Muscle layer of colon (tissue), 2 donors: Measurements from ENCODE around the gene ATP5PO.
A peak's percentile ranks its signal among the peaks of the same experiment; 100 is the strongest.

ENCODE experiments used
- H3K27ac ChIP-seq: one replicate; pipeline ENCODE4 v1.7.0; 2013; ENCODE audit warnings: low read depth, mild to moderate bottlenecking, low read length, moderate library complexity
- H3K27me3 ChIP-seq, 2 donors: one replicate each; pipeline ENCODE4 v1.7.0; 2013; ENCODE audit warnings: low read length in 2 of 2, mild to moderate bottlenecking in 2 of 2; ENCODE audit not compliant: insufficient read depth in 2 of 2, control insufficient read depth in 1 of 2
- H3K36me3 ChIP-seq: one replicate; pipeline ENCODE4 v1.7.0; 2013; ENCODE audit warnings: mild to moderate bottlenecking, low read length; ENCODE audit not compliant: insufficient read depth
- H3K4me1 ChIP-seq: one replicate; pipeline ENCODE4 v1.7.0; 2013; ENCODE audit warnings: mild to moderate bottlenecking, low read length; ENCODE audit not compliant: insufficient read depth
- H3K4me3 ChIP-seq, 2 donors: one replicate each; pipeline ENCODE4 v1.7.0; 2013; ENCODE audit warnings: low read length in 2 of 2, low read depth in 1 of 2, mild to moderate bottlenecking in 1 of 2, moderate library complexity in 1 of 2
- H3K9ac ChIP-seq: one replicate; pipeline ENCODE4 v1.7.0; 2013; ENCODE audit warnings: low read length
- H3K9me3 ChIP-seq: one replicate; pipeline ENCODE4 v1.7.0; 2013; ENCODE audit warnings: mild to moderate bottlenecking, low read length
- donor health status: abdominal sarcoma.
- donor health status: Adenocarcinoma of cecum.

The ATP5PO gene

GRCh38 chr21:33896691-33897090 lies 18.9 kb downstream of the ATP5PO start:
- Histone ChIP-seq H3K9me3 (no peaks in the 10 kb centered on the region), H3K9ac (no peak overlapping the region), H3K27ac (no peak overlapping the region), H3K4me1 (peaks cover 8% of the 10 kb centered on the region), H3K4me3 (no peak overlapping the region), H3K36me3 (no peaks in the 10 kb centered on the region), H3K27me3 (no peaks in the 10 kb centered on the region)

- Histone ChIP-seq H3K4me1 (peaks cover 8% of the 10 kb centered on the region), H3K36me3 (no peaks in the 10 kb centered on the region), H3K27me3 (no peaks in the 10 kb centered on the region), H3K27ac (no peak overlapping the region), H3K4me3 (peak overlapping the region in 1 of 2 donors; percentile 62), H3K9ac (no peak overlapping the region), H3K9me3 (no peaks in the 10 kb centered on the region)
Measured at GRCh38 chr21:33895356-33895755, 20.2 kb downstream of the ATP5PO start.

GRCh38 chr21:33894736-33895288 lies 20.8 kb downstream of the ATP5PO start:
- Histone ChIP-seq H3K27ac (no peak overlapping the region), H3K9ac (no peak overlapping the region), H3K4me3 (peak overlapping the region; percentile 44 to 62), H3K27me3 (no peaks in the 10 kb centered on the region), H3K4me1 (peaks cover 8% of the 10 kb centered on the region), H3K9me3 (no peaks in the 10 kb centered on the region), H3K36me3 (no peaks in the 10 kb centered on the region)

GRCh38 chr21:33893917-33894316 lies 21.7 kb downstream of the ATP5PO start:
- Histone ChIP-seq H3K9ac (no peak overlapping the region), H3K4me1 (peaks cover 3% of the 10 kb centered on the region), H3K36me3 (no peaks in the 10 kb centered on the region), H3K27me3 (no peaks in the 10 kb centered on the region), H3K4me3 (no peak overlapping the region), H3K9me3 (no peaks in the 10 kb centered on the region), H3K27ac (no peak overlapping the region)

GRCh38 chr21:33892853-33893252 lies 22.8 kb downstream of the ATP5PO start:
- Histone ChIP-seq H3K9ac (no peak overlapping the region), H3K4me3 (no peak overlapping the region), H3K27me3 (no peaks in the 10 kb centered on the region), H3K27ac (no peak overlapping the region), H3K9me3 (no peaks in the 10 kb centered on the region), H3K4me1 (no peaks in the 10 kb centered on the region), H3K36me3 (no peaks in the 10 kb centered on the region)

GRCh38 chr21:33890187-33890586 lies 25.4 kb downstream of the ATP5PO start:
- H3K4me1 ChIP-seq, result no peaks in the 10 kb centered on the region
- no peaks in the 10 kb centered on the region for H3K9me3 ChIP-seq
- H3K36me3 ChIP-seq, result no peaks in the 10 kb centered on the region
- no peaks in the 10 kb centered on the region for H3K27me3 ChIP-seq
- no peak overlapping the region for H3K27ac ChIP-seq
- H3K4me3 ChIP-seq, result no peak overlapping the region
- no peak overlapping the region for H3K9ac ChIP-seq

- no peak overlapping the region for H3K4me3 ChIP-seq
- peaks cover 7% of the 10 kb centered on the region for H3K4me1 ChIP-seq
- no peak overlapping the region for H3K9ac ChIP-seq
- H3K27me3 ChIP-seq, result no peaks in the 10 kb centered on the region
- no peaks in the 10 kb centered on the region for H3K9me3 ChIP-seq
- no peak overlapping the region for H3K27ac ChIP-seq
- no peaks in the 10 kb centered on the region for H3K36me3 ChIP-seq
Measured at GRCh38 chr21:33886321-33886720, 29.3 kb downstream of the ATP5PO start.

GRCh38 chr21:33885172-33885514 lies 30.5 kb downstream of the ATP5PO start:
- no peak overlapping the region for H3K27ac ChIP-seq
- no peaks in the 10 kb centered on the region for H3K27me3 ChIP-seq
- H3K36me3 ChIP-seq, result no peaks in the 10 kb centered on the region
- H3K9ac ChIP-seq, result no peak overlapping the region
- no peaks in the 10 kb centered on the region for H3K9me3 ChIP-seq
- H3K4me3 ChIP-seq, result no peak overlapping the region
- H3K4me1 ChIP-seq, result peaks cover 7% of the 10 kb centered on the region

- Histone ChIP-seq H3K27me3 (no peaks in the 10 kb centered on the region), H3K36me3 (no peaks in the 10 kb centered on the region), H3K27ac (no peak overlapping the region), H3K4me3 (no peak overlapping the region), H3K9me3 (no peaks in the 10 kb centered on the region), H3K9ac (no peak overlapping the region), H3K4me1 (peaks cover 7% of the 10 kb centered on the region)
Measured at GRCh38 chr21:33884376-33885171, 31.0 kb downstream of the ATP5PO start.

GRCh38 chr21:33883118-33883517 lies 32.5 kb downstream of the ATP5PO start:
- H3K27me3 ChIP-seq, result no peaks in the 10 kb centered on the region
- H3K9ac ChIP-seq, result no peak overlapping the region
- no peak overlapping the region for H3K27ac ChIP-seq
- peaks cover 7% of the 10 kb centered on the region for H3K4me1 ChIP-seq
- no peaks in the 10 kb centered on the region for H3K36me3 ChIP-seq
- no peaks in the 10 kb centered on the region for H3K9me3 ChIP-seq
- H3K4me3 ChIP-seq, result no peak overlapping the region

- H3K9ac ChIP-seq, result no peak overlapping the region
- H3K9me3 ChIP-seq, result no peaks in the 10 kb centered on the region
- no peak overlapping the region for H3K27ac ChIP-seq
- H3K27me3 ChIP-seq, result no peaks in the 10 kb centered on the region
- H3K4me3 ChIP-seq, result no peak overlapping the region
- no peaks in the 10 kb centered on the region for H3K36me3 ChIP-seq
- H3K4me1 ChIP-seq, result peaks cover 7% of the 10 kb centered on the region
Measured at GRCh38 chr21:33881689-33882440, 33.7 kb downstream of the ATP5PO start.
